HepG2 (cell line): ENCODE measurements around the gene GPS2. TPM values are rescaled to one million over a fixed set of nuclear protein-coding genes. Genes with fewer than 3 reads are reported as not detected.
A peak's percentile ranks its signal among the peaks of the same experiment; 100 is the strongest.

Source experiments
- ATF6 ChIP-seq: sonication (generic); formaldehyde crosslinking; conservative IDR thresholded peaks from 2 replicates; pipeline ENCODE4 v1.4.0; 2020; ENCODE audit warnings: missing genetic modification reagents
- E2F1 ChIP-seq: sonication (generic); formaldehyde crosslinking; IDR thresholded peaks from 2 replicates; pipeline ENCODE4 v1.5.0; 2020; ENCODE audit warnings: missing genetic modification reagents
- ERF ChIP-seq: IDR thresholded peaks from 2 replicates; pipeline ENCODE4 v1.6.1; 2018; ENCODE audit warnings: missing biosample characterization, missing genetic modification reagents
- FOSL2 ChIP-seq: sonication (generic); formaldehyde crosslinking; IDR thresholded peaks from 2 replicates; pipeline ENCODE4 v1.4.0; 2020; ENCODE audit warnings: missing genetic modification reagents
- HDAC2 ChIP-seq: sonication (generic); formaldehyde crosslinking; IDR thresholded peaks from 2 replicates; pipeline ENCODE4 v1.4.0; 2020; ENCODE audit warnings: missing genetic modification reagents
- ISL2 ChIP-seq: sonication (generic); formaldehyde crosslinking; IDR thresholded peaks from 2 replicates; pipeline ENCODE4 v1.5.0; 2020; ENCODE audit warnings: missing genetic modification reagents
- KAT2B ChIP-seq: fragments of 150-350 bp; IDR thresholded peaks from 2 replicates; pipeline ENCODE4 v1.6.1; 2014; ENCODE audit warnings: low read depth, low read length, borderline replicate concordance
- MAFF ChIP-seq: IDR thresholded peaks from 2 replicates; pipeline ENCODE4 v1.6.1; 2011; ENCODE audit warnings: low read depth, low read length, improper control_type of control experiment
- ONECUT2 ChIP-seq: sonication (generic); formaldehyde crosslinking; IDR thresholded peaks from 2 replicates; pipeline ENCODE4 v1.4.0; 2020; ENCODE audit warnings: missing genetic modification reagents
- PAX8 ChIP-seq: sonication (generic); formaldehyde crosslinking; IDR thresholded peaks from 2 replicates; pipeline ENCODE4 v1.8.0; 2022; ENCODE audit warnings: mild to moderate bottlenecking, missing genetic modification reagents, borderline replicate concordance
- PHF21A ChIP-seq: sonication (generic); formaldehyde crosslinking; IDR thresholded peaks from 2 replicates; pipeline ENCODE4 v1.5.0; 2020; ENCODE audit warnings: mild to moderate bottlenecking, missing genetic modification reagents
- PTBP1 ChIP-seq: fragments of 200-400 bp; formaldehyde crosslinking; IDR thresholded peaks from 2 replicates; pipeline ENCODE4 v1.6.1; 2018; ENCODE audit warnings: low read length, low read depth; ENCODE audit not compliant: poor library complexity, severe bottlenecking
- SKI ChIP-seq: fragments of 450-650 bp; IDR thresholded peaks from one replicate; pipeline ENCODE4 v1.6.1; 2018; ENCODE audit warnings: mild to moderate bottlenecking; ENCODE audit not compliant: partially characterized antibody
- TCF12 ChIP-seq, 2 experiments: fragments of 450-650 bp in 1 of 2; sonication (generic) in 1 of 2; formaldehyde crosslinking in 1 of 2; IDR thresholded peaks; 2 replicates each; pipeline versions ENCODE4 v1.6.1 to v1.8.0; 2017 to 2022; ENCODE audit warnings: antibody characterized with exemption in 1 of 2, mild to moderate bottlenecking in 1 of 2, missing genetic modification reagents in 1 of 2, moderate library complexity in 1 of 2
- ZNF235 ChIP-seq: sonication (generic); formaldehyde crosslinking; IDR thresholded peaks from 2 replicates; pipeline ENCODE4 v1.8.1; 2023; ENCODE audit warnings: mild to moderate bottlenecking, missing genetic modification reagents, borderline replicate concordance
- ZNF281 ChIP-seq: sonication (generic); formaldehyde crosslinking; IDR thresholded peaks from 2 replicates; pipeline ENCODE4 v1.4.0; 2020; ENCODE audit warnings: missing genetic modification reagents, borderline replicate concordance
- ZNF652 ChIP-seq: IDR thresholded peaks from 2 replicates; pipeline ENCODE4 v1.6.1; 2016; ENCODE audit warnings: low read depth, borderline replicate concordance
- ZNF703 ChIP-seq: sonication (generic); formaldehyde crosslinking; IDR thresholded peaks from 2 replicates; pipeline ENCODE4 v1.5.1; 2020; ENCODE audit warnings: missing genetic modification reagents, mild to moderate bottlenecking, moderate library complexity, borderline replicate concordance
- ZNF770 ChIP-seq: sonication (generic); formaldehyde crosslinking; IDR thresholded peaks from 2 replicates; pipeline ENCODE4 v1.5.0; 2020; ENCODE audit warnings: mild to moderate bottlenecking, missing genetic modification reagents
- ZSCAN22 ChIP-seq: sonication (generic); formaldehyde crosslinking; IDR thresholded peaks from 2 replicates; pipeline ENCODE4 v1.4.0; 2020; ENCODE audit warnings: mild to moderate bottlenecking, missing genetic modification reagents
- polyA plus RNA-seq, 8 experiments: library from polyadenylated mRNA; depleted of rRNA in 3 of 8; stranded (reverse) in 7 of 8; unstranded in 1 of 8; fragments of >200 nt; fragmentation: Illumina TruSeq in 4 of 8; extraction: Trizol in 4 of 8; gene quantifications; 2 replicates each; pipeline versions ENCODE4 v1.2.1 to v1.2.3, GENCODE V29; 2011 to 2016; ENCODE audit warnings: low read depth in 4 of 8, missing spikeins in 1 of 8, mixed read lengths in 1 of 8; ENCODE audit not compliant: insufficient read depth in 1 of 8
- total RNA-seq, 5 experiments: library from RNA; depleted of rRNA; stranded (reverse); fragments of >200 nt; fragmentation: Illumina TruSeq; extraction: Trizol; gene quantifications; 2 replicates each; pipeline ENCODE4 v1.2.3, GENCODE V29; 2016; ENCODE audit warnings: low read depth in 1 of 5

GPS2 gene
- total and polyA plus RNA-seq, 2 of the 13 experiments (the other 11 are each of a cell fraction or from before 2014, with no cell fraction given): 58.0 to 59.4 TPM

- TF ChIP-seq FOSL2 (CRISPR knock-in tag) (peak; percentile 49), TCF12 (IDR thresholded peaks at IDR 0.05) (no peak), TCF12 (CRISPR knock-in tag; IDR thresholded peaks at IDR 0.05) (0 out of 2 replicates have a peak, but pooled peaks have one; percentile 16), SKI (no peak), ZSCAN22 (CRISPR knock-in tag) (no peak), ZNF235 (no peak), PAX8 (CRISPR knock-in tag) (0 out of 2 replicates have a peak, but pooled peaks have one; percentile 26), ZNF703 (no peak), ZNF281 (CRISPR knock-in tag) (peak; percentile 10; the same call in 1 of the 2 replicates), ZNF652 (CRISPR knock-in tag) (0 out of 2 replicates have a peak, but pooled peaks have one; percentile 12), ISL2 (CRISPR knock-in tag) (peak; percentile 83), HDAC2 (peak; percentile 75; the same call in 1 of the 2 replicates), PHF21A (peak; percentile 39; the same call in 1 of the 2 replicates), ZNF770 (CRISPR knock-in tag) (no peak), E2F1 (peak; percentile 75), ATF6 (CRISPR knock-in tag) (no peak), ERF (peak; percentile 90), MAFF (no peak), ONECUT2 (CRISPR knock-in tag) (0 out of 2 replicates have a peak, but pooled peaks have one; percentile 18), KAT2B (no peak), PTBP1 (no peak)
These were observed at the start of gene GPS2 (continued) for GRCh38 chr17:7314719-7315569.
